RCC 7860 (cell line): ENCODE results near the gene ANKH.
A peak's percentile ranks its signal among the peaks of the same experiment; 100 is the strongest.
"Not testable (repeated sequence)": the region's sequence is repeated elsewhere in the genome, so short reads cannot be mapped to it uniquely, and the experiment has no call there.

Experiments used
- DNase-seq: peaks from one replicate; pipeline ENCODE4 v3.0.0-alpha.2; 2015; ENCODE audit warnings: low spot score
- FAIRE-seq: peaks from 2 replicates; lab custom pipeline; 2012; peaks lifted over from hg19 to GRCh38; lab: Jason Lieb, UNC

The ANKH gene

DNA sequence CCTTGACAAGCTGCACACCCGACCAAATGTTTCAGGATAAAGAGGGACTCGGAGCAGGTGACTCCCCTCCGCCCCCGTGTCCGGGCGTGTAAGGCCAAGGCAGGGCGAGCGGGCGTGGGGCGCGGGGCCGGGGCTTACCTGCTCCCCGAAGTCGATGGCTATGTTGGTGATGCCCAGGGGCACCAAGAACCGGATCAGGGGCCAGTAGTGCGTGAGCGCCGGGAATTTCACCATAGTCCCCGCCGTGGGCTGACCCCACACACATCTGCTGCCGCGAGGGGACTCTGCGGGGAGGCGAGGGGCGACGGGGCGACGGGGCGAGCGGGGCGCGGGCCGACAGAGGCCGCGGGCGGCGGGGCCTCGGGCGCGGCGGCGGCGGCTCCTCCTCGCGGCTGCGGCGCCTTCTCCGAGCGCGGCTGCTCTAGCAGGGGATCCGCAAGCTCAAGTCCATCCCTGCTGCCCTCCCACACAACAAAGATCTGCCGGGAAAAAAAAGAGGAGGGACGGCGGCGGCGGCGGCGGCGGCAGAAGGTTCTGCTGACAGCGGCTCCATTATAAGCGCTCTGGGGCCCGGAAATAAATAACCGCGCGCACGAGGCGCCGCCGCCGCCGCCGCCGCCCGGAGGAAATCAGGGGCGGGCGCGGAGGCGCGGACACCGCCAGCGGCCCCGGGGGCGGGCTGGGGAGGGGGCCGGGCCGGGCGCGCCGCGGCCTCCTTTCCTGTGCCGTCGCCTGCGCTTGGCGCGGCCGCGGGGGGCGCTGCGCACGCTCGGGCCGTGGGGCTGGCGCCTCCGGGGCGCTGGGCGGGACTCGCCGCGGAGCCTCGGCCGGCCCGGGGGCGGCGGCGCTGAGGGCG is at the start of gene ANKH:
ANKH (minus strand) TSS at position 565 of the 856 bp plus-strand sequence; CDS start at position 234, 331 bp downstream.
- DNase-seq = peak; percentile 58
- FAIRE-seq = no peak

DNA sequence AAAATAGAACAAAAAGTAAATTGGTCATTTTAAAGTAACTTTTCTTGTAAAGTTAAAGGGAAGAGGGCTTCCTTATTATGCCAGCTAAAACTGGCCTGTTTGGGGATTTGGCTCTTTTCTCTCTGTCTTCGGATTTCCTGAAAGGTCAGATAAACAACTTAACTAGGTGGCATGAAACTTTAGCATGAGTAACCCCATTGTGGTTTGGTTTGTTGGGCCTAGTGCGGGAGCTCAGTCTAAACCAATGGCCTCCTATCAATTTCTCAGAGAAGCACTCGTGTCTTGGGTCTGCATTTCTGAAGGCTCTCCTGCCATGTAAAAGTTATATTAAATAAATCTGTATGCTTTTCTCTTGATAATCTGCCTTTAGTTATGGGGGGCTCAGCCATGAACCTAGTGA is 48.5 kb upstream of the ANKH start:
- DNase-seq = no peak
- no peak for FAIRE-seq

DNA sequence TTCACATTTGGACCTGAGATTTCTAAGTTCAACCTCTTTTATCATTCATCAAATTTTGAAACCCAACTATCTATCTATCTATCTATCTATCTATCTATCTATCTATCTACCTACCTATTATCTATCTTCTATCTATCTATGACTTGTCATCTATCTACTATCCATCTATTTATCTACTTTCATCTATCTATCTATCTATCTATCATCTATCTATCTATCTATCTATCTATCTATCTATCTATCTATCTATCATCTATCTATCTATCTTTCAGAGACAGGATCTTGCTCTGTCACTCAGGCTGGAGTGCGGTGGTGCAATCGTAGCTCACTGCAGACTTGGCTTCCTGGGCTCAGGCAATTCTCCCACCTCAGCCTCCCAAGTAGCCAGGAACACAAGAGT is 47.5 kb upstream of the ANKH start:
- FAIRE-seq, DNase-seq: not testable (repeated sequence)

DNA sequence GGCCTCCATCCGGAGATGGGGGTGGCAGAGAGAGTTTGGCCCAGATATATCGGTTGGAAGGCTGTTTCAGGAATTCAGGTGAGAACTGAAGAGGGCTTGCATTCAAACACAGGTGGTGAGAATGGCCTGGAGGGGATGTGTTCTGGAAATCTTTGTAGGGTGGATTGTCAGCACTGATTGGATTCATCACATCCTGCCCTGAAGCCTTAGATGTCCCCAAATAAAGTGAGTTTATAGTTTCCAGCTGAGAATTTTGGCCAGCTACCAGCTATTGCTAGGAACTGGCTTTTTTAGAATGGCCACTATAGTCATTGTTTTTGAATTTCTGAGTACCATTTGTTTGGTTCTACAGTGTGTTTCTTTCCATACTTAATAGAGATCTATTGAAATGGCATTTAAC is 46.1 kb upstream of the ANKH start:
- FAIRE-seq (no peak), DNase-seq (no peak)

DNA sequence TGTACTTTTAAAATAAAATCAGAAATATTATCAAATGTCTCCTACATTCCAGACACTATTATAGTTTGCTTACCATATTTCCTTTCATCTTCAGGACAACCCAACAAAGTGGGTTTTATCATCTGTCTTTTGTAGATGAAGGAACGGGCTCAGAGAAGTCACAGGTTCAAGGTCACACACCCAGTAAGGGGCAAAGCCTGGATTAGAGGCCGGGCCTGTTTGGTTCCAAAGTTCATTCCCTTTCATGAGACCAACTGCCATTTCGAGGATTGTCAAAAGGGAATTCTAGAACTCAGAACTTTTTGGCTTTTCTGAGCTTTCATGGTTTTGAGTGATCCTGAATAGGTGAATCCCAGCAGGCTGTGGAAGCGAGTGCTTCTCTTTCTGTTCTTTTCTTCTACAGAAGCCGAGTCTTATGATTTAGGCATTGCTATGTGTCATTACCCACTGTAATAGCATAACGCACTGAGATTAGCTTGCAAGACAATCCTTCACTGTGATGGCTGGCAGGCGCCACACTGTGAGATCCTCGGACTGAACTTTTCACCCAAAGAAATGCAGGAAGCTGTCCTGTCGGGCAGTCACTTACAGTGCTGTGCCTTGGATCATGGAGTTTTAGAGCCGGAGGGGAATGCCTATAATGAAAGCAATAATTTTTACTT is 43.8 kb upstream of the ANKH start:
- DNase-seq = no peak
- FAIRE-seq = no peak

DNA sequence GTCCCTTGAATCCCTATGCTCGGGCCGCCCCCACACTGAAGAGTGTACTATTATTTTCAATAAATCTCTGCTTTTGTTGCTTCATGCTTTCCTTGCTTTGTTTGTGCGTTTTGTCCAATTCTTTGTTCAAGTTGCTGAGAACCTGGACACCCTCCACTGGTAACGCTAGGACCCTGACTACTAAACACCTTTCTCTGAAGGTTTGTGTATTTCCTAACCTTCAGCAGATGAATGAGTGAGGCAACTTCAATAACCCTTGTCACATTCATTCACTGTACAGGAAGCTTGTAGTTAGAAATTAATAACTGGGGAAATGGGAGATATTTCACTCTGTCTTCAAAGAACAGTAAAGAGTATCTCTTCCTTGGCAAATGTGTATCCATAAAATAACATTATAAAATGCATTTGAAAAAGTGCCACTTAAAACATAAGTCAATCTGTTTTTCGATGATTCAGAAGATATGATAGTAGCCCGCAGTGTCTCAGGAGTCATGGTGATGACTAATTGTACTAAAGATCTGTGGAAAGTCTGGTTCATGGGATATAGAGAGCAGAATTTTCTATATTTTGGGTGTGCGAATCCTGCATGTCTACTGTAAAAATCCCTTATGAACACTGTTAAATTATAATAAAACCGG is 43.2 kb upstream of the ANKH start:
- FAIRE-seq = peak; percentile 73
- DNase-seq = peak; percentile 54

DNA sequence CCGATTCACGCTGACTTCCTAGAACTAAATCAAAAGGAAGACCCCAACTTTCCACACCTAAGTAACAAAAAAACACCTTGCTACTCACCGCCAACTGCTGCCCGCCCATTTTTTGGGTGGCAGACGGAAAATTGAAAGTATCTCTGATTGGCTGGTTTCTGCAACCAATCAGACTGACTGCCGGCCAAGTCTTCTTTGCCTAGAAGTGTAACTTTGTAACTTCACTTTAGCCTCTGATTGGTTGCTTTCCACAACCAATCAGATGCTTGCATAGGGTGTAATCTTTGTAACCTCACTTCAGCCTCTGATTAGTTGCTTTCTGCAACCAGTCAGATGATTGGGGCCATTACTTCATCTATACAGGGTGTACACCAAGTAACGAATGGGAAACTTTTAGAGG is 42.6 kb upstream of the ANKH start:
- FAIRE-seq = no peak
- no peak for DNase-seq

DNA sequence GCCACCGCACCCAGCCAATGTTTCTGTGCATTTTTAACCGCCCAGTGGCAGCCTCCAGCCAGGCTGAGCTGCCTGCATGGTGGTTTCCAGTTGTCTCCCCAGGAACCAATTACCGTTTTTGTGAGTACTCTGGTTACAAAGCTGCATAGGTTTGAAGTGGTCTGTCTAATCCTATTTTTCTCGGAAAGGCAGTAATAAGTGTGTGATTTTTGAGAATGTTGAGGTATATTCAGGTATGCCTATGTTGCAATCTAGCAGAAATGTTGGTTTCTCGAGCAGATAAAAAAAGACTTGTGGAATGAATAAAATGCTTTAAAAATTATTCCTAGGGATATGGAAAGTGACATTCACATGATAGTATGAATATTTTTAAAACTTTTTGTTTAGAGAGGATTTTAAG is 41.5 kb upstream of the ANKH start:
- no peak for FAIRE-seq

DNA sequence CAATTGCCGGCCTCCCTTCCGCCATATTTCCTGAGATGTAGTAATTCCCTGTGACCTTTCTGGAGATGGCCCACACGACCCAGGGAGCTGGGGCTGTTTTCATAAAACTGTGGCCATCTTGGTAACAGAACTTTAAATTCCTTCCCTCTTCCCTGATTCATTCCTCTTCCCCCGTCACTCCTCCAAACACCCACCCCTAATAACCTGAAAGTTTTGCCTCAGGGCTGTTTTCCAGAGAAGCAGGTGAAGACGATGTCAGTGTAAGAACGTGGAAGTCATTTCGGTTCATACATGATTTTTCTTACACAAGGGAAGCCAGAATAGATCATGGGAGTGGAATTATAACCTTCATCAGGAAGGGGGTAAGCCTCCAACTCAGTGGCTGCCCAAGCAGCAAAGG is 40.6 kb upstream of the ANKH start:
- DNase-seq = no peak
- no peak for FAIRE-seq

More for the DNA sequence above, 41.5 kb upstream of the ANKH start:
- no peak for DNase-seq

DNA sequence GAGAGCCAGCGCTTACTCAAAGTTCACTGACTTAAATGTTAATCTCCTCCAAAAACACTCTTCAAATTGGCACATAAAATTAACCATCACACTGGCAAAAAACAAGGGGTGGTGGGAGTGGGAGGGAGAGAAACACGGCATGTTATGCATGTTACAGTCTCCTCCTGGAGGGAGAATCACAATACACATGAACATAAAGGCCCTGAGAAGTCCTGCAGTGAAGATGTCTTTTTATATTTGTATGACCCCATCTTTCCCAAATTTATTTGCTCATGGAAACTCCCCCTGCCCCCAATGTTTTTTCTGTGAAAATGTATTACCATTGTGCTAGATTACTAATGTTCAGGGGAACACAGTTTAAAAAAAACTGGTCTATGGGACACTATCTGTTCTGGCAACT is 37.8 kb upstream of the ANKH start:
- no peak for DNase-seq
- FAIRE-seq = no peak

DNA sequence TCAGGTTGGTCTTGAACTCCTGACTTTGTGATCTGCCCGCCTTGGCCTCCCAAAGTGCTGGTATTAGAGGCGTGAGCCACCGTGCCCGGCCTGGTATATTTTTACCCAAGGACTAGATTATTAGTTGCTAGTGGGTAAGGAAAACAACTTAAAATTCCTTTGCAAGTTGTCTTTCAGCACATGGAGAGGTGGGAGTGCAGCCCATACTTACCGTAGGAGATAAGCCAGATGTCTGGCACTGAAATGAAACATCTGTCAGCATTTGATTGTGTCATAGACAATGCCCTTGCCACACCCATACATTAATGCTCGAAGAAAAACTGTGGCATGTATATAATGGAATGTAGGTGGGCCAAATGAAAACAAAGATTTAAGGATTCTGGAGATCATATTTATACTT is 36.6 kb upstream of the ANKH start:
- DNase-seq (no peak), FAIRE-seq (no peak)

DNA sequence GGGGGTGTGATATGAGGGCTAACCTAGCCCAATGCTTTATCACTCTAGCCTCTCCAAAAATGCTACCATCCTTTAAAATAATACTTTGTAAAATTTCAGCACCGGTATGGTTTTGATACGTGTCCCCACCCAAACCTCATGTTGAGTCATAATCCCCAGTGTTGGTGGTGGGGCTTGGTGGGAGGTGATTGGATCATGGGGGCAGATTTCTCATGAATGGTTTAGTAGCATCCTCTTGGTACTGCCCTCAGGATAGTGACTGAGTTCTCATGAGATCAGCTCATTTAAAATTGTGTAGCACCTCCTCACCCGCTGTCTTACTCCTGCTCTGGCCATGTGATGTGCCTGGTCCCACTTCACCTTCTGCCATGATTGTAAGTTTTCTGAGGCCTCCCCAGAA is 35.0 kb upstream of the ANKH start:
- no peak for FAIRE-seq
- DNase-seq = no peak

DNA sequence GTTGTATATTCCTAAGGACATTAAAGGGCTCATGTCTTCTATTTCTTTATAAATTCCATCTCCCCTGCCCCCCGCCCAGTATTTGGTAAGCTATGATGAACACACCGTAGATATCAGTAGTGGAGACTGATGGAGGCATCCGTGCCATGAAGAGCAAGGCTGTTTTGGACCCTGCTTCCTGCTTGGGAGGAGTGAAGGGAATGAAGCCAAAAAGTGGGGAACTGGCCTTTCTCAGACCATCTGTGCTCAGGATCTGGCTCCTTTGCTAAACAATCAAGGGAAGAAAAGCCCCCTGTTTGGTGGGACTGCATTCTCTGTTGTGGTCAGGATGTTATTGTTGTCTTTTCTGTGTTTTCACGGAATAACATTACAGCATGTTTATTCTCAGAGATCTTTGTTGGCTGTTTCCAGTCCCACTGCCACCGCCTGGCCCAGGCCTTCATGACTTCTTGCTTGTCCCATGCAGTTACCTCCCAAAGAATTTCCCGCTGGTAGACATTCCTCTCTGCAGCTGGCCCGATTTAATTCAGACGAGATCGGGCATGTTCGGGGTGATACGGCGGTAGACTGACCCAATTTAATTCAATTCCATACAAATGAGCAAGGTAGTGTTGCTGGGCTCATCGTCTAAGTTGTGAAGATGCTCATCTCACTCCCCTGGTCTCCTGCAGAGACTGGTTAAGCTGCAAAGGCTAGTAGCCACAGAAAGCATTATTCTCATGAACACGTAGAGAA is 31.4 kb upstream of the ANKH start:
- DNase-seq (no peak), FAIRE-seq (no peak)

DNA sequence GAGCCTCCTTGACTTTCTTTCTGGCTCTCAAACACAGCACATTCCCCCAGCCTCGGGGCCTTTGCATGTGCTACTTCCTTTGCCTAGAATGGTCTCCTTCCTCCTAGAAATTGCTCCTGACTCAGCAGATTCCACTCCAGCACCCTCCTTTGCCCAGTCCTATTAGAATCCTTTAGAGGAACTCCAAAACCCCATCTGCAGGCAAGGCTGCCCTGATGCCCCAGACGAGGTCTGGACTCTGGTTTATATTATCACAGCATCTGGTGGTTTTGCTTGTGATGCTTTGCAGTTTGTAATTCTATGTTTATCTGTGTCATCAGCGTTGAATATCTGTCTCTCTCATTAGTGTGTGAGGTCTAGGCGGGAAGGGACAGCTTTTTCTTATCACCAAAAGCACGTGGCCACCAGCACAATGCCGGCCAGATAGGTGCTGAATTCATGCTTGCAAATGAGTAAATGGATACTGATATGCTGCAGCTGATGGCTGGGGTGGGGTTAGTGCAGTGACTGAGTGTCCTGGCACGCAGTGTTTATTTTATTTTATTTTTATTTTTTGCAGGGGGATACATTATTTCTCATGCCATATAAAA is 30.0 kb upstream of the ANKH start:
- no peak for DNase-seq
- FAIRE-seq = no peak

DNA sequence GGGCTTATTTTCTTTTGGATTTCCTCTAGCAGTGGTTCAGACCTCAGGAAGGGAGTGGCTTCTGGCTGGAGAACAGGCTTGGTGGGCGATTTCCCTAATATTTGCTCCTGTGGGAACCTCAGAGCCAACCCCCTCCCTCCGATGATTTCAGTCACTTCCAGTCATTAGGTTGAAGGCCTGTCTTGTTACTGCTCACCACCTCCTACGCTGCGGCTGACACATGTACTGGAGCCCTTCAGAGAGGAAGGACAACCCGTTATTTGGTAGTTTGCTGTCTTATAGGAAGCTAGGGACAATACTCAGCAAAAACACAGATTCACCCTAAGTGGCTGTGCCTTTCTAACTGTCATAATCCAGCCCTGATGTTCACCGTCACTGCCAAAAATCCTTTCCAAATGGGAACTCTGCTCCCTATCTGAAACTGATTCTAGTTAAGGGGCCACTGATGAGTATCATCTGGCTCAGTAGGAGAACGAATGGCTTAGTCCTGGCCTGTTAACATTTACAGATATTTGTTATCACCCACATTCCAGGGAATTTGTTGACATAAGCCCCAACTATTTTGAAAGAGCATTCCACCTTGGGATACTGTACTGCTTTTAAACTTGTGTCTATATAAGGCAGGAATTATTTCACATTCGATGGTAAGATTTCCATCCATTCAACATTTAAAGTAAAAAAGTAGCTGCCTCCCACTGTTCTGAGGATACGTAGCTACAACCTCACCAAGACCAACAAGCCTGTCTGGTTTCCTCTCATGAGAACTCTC is 29.3 kb upstream of the ANKH start:
- no peak for FAIRE-seq
- no peak for DNase-seq

DNA sequence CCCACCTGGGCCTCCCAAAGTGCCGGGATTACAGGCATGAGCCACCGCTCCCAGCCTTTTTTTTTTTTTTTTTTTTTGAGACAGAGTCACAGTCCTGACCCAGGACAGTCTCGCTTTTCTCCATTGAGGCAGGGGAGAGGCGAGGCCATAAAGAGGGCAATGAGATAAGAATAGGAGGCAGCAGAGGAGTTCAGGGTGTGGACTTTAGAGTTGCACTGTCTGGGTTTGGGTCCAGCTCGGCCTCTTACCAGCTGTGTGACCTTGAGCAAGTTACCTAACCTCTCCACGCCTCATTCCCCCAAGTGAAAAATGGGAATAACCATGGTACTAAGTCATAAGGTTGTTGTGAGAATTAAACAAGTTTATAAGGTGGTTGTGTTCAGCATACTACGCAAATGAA is 24.6 kb upstream of the ANKH start:
- DNase-seq = no peak
- no peak for FAIRE-seq

DNA sequence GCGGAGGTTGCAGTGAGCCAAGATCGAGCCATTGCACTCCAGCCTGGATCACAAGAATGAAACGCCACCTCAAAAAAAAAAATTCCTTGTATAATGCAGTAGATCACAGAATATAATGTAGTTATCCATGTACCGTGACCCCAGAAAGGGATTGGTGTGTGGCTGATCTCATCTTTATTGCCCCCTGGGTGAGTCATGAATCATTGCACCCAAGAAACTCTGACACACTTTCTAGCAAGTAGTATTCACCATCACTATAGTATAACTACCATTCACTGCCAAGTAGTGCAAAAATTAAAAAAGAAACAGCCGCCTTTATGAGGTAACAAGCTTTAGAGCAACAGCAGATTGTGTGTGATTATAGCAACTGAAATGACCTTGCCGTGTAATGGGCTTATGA is 23.7 kb upstream of the ANKH start:
- DNase-seq (no peak), FAIRE-seq (no peak)

DNA sequence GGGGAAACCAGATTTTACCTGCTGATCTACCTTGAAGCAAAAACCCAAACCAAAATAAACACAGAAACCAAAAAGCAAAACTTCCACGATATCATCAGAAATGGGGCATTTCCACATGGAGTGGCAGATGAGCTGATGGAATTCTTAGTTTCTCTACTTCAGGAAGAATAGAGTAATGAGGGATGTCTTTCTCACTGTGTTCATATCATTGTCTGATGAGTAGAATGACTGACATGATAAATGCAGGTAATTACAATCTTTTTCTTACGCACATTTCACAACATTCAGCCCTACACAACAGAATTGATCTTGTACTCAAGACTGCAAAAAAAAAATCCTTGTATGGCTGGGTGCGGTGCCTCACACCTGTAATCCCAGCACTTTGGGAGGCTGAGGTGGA is 23.2 kb upstream of the ANKH start:
- FAIRE-seq = no peak
- DNase-seq = no peak

DNA sequence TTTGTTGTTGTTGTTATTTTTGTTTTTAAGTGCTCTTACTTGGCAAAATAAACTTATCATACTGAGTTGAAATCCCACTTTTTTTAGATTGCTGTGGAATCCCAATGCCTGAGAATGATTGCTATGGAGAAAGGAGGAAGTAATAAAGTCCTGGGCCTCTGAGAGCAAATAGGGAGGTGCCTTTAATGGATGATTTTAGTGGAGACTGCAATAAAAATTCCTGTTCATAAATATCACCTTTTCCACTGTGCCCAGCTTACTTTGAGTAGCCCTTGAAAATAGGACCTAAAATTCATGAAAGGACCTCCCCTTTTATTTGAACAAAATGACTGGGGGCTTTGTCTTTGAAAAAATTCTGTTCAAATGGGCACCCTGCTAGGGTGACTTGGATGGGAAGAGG is 21.8 kb upstream of the ANKH start:
- DNase-seq (no peak), FAIRE-seq (no peak)

DNA sequence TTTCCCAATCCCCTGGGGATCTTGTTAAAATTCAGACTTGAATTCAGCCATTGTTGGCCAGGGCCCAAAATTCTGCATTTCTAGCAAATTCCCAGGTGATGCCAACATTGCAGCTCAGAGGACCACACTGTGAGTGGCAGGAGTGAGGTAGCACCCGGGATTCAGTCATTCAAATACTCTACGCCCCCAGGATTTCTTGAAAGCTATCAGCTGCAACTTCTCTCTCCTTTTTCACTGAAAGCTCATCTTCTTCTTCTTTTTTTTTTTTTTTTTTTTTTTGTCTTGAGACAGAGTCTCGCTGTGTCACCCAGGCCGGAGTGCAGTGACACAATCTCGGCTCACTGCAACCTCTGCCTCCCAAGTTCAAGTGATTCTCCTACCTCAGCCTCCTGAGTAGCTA is 19.3 kb upstream of the ANKH start:
- DNase-seq (no peak), FAIRE-seq (no peak)
